Measurements from ENCODE around the gene DENND1B. TPM values are rescaled to one million over a fixed set of nuclear protein-coding genes. Genes with fewer than 3 reads are reported as not detected.

DENND1B gene
- total and polyA plus RNA-seq, 9 of the 15 experiments (the other 6 are each of a cell fraction or from before 2014, with no cell fraction given) = 2.1 to 12.1 (median 7.5) TPM

- TF ChIP-seq RUNX1 (IDR thresholded peaks at IDR 0.05; ENCODE audit: low read depth) (no peak), DACH1 (IDR thresholded peaks at IDR 0.05; ENCODE audit: partially characterized antibody) (no peak)
Measured at GRCh38 chr1:197673292-197673691, 102.0 kb downstream of the DENND1B start (continued).

- FAIRE-seq (no peak), ATAC-seq (no peak), DNase-seq (ENCODE audit: extremely low read depth in 1 of 4, low spot score in 3 of 4) (no peak)
- TF ChIP-seq ZNF316 (IDR thresholded peaks at IDR 0.05) (peak; percentile 82), MAFF (IDR thresholded peaks at IDR 0.05; ENCODE audit: low read length) (peak; percentile 50), ZBED1 (IDR thresholded peaks at IDR 0.05) (no peak), MAFK (IDR thresholded peaks at IDR 0.05; ENCODE audit: low read length) (peak; percentile 50; the same call in 1 of the 2 replicates), ZNF354B (CRISPR knock-in tag; IDR thresholded peaks at IDR 0.05) (no peak), C11orf30 (IDR thresholded peaks at IDR 0.05; ENCODE audit: low read depth) (peak; percentile 69), TAF7 (tag; IDR thresholded peaks at IDR 0.05) (no peak), MAFG (tag; conservative IDR thresholded peaks at IDR 0.05) (peak; percentile 48; the same call in 1 of the 2 replicates), MITF (IDR thresholded peaks at IDR 0.05) (no peak)
- 92% methylated on average over 1 of the region's 1 CpG for WGBS (ENCODE audit: insufficient coverage, low coverage, missing lambda C conversion rate)
- no peak overlapping the region for H3K9ac ChIP-seq (ENCODE audit: insufficient read depth in 1 of 2, low read depth in 2 of 2, low read length in 2 of 2)
- intact Hi-C loops (cut with micrococcal nuclease) = loop anchor here (10.0 kb wide), 1 partner anchor 492 kb away; no protein-coding TSS in a partner anchor
- ChIA-PET POLR2A (no interaction called here), CTCF (ENCODE audit: low intra/inter-chr PET ratio) (no interaction called here)
- no peaks in the 10 kb centered on the region for H4K20me1 ChIP-seq (replicated peaks; ENCODE audit: control insufficient read depth, insufficient read depth, low read length)
- no peak overlapping the region for H3K4me2 ChIP-seq (ENCODE audit: insufficient read depth, low read length)
- no TSS peak for BruUV-seq (replicated peaks)
- no peaks in the 10 kb centered on the region for H3K36me3 ChIP-seq (ENCODE audit: control insufficient read depth, insufficient read depth, low read length)
- no peak overlapping the region for H3K4me3 ChIP-seq
- H2AFZ ChIP-seq (ENCODE audit: low read depth, low read length) = no peak overlapping the region
- in situ Hi-C loops (cut with MboI) = no loop called here
- H3K79me2 ChIP-seq (ENCODE audit: control insufficient read depth, insufficient read depth, low read length) = 0 out of 3 replicates have a peak, but pooled peaks cover 3% of the 10 kb centered on the region
- no peaks in the 10 kb centered on the region for H3K9me1 ChIP-seq (ENCODE audit: control insufficient read depth, insufficient read depth, low read length)
- peaks cover 0 to 5% of the 10 kb centered on the region in 2 experiments; a peak in 2 of 5 replicates for H3K4me1 ChIP-seq (replicated peaks in 1 of 2; ENCODE audit: control insufficient read depth in 2 of 2, insufficient read depth in 2 of 2, low read length in 2 of 2)
- H3K9me3 ChIP-seq (replicated peaks; ENCODE audit: control insufficient read depth, insufficient read depth, low read depth, low read length) = no peaks in the 10 kb centered on the region
- no peak overlapping the region for H3K27ac ChIP-seq (ENCODE audit: extremely low read depth, low read depth, low read length)
- H3K27me3 ChIP-seq (ENCODE audit: control insufficient read depth in 2 of 2, insufficient read depth in 2 of 2, low read length in 2 of 2) = no peaks in the 10 kb centered on the region
Measured at GRCh38 chr1:197672347-197672746, 102.9 kb downstream of the DENND1B start.
